GM21529 (cell line): ENCODE data around the gene FBLN2.

Experiments used
- ATAC-seq: cut with Tn5 transposase; IDR thresholded peaks from one replicate; pipeline ENCODE4 v1.9.1; 2021; ENCODE audit not compliant: unreplicated experiment

FBLN2 gene

DNA sequence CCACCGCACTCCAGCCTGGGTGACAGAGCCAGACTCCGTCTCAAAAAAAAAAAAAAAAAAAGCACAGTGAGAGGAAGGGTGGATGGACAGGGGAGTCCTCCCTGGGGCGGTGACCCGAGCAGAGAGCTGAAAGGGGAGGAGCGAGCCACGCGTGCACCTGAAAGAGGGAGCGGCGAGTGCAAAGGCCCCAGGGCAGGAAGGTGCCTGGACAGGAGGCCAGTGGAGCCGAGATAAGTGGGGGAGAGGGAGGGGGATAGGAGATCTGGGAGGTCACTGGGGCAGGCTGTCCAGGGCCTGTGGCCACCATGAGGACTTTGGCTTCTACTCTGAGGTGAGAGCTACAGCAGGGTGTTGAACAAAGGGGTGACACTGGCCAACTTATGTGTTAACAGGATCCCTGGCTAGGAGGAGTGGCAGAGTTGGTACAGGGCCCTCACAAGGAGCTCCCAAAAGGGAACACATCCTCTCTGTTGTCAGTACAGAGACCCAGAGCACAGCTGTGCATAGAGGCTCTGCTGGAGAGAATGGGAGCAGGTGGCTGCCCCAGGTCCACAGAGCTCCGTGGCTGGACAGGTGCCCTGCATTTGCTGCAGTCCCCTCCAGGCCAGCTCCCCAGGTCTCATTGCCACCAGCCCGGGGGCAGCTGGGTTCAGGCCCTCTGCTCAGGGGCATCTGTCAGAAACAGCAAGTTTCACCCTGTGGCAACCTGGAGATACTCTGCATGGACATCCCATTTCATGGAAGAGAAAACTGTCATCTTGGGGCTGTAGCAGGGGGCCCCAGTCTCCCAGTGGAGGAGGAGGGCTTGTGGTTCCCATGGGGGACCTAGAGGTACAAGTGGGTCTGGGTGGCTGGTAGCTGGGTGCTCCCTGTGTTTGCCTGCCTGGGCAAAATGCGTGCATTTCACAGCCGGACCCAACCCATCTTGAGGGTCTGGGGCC, 28.5 kb downstream of the FBLN2 start:
- no peak for ATAC-seq

DNA sequence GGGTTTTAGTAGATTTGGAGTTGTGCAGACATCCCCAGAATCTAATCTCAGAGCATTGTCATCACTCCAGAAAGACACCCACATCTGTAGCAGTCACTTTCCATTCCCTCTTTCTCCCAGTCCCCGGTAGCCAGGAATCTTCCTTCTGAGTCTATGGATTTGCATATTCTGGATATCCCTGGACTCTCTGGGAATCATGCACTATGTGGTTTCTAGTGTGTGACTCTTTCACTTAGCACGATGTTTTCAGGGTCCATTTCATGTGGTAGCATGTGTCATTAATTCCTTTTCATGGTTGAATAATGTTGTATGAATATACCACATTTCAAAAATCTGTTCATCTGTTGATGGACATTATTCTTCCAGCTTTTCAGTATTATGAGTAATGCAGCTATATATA, 29.3 kb downstream of the FBLN2 start:
- ATAC-seq: no peak

- no peak for ATAC-seq
Measured at GRCh38 chr3:13579063-13579462, 30.1 kb downstream of the FBLN2 start.

DNA sequence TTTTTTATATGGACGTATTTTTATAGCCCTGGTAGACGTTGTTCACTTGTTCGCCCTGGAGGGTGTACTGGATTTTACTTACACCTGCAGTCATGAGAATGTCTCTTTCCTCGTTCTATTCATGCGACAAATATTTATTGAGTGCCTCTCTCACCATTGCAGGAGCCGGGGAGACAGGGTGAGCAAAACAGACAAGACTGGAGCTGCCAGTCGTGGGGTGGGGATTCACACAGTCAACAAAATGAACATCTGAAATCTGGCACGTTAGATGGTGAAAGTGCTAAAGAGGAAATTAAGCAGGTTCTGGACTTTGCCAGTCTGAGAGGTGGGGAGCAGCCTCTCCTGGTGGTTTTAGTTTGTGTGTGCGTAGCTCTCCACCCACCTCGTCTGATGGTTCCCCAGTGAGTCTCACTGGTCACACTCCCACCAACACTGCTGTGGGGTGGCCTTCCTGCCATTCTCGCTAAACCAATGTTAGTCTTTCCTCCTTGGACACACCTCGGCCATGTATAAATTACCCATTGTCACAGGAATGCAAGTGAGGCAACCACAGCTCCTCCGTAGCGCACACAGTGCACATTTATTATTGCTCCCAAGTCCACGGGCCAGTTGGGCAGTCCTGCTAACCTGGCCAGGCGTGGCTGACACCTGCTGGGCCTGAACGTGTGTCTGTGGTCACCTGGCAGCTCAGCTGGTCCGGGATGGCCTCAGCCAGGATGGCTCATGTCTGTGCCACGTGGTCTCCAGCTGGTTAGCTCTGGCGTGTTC, 31.5 kb downstream of the FBLN2 start:
- ATAC-seq: no peak

DNA sequence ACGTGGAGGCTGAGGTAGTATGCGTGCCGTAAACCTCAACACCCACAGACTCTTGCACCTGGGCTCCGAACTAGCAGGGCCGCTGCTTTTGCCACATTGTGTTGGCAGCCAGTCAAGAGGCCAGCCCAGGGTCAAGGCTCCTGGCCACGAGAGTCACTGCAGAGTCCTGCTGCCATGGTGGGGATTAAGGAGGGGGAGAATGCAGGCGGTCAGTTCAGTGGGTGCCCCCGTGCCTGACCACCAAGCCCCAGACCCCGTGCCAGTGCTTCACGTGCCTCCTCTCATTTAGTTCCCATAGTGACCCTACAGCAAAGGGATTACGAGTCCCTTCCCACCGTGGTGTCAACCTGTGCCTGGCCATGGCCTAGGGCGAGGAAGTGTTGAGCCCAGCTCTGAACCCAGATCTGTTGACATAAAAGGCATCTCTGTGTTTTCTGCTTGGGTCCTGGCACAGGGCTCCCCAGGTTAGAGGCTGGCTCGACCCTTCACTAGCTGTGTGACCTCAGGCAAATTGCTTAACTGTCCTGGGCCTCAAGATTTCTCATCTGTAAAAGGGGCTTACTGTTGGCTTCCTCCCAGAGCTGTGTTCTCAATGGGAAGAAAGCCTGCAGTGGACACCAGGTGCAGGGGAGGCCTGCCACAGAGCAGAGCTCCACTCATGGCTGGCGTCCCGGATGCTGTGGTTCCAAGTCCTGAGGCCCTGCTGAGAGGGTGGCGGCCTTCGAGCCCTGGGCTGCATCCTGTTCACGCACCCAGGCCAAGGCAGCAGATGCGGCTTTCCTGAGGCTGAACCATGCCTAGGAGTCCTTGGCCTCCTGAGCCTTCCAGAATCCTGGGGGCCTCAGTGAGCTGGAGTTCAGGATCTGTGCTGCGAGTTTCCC, 32.8 kb downstream of the FBLN2 start:
- ATAC-seq: no peak

- no peak for ATAC-seq
Measured at GRCh38 chr3:13582366-13583250, 33.7 kb downstream of the FBLN2 start.

GRCh38 chr3:13583251-13584180, 34.6 kb downstream of the FBLN2 start:
- no peak for ATAC-seq

DNA sequence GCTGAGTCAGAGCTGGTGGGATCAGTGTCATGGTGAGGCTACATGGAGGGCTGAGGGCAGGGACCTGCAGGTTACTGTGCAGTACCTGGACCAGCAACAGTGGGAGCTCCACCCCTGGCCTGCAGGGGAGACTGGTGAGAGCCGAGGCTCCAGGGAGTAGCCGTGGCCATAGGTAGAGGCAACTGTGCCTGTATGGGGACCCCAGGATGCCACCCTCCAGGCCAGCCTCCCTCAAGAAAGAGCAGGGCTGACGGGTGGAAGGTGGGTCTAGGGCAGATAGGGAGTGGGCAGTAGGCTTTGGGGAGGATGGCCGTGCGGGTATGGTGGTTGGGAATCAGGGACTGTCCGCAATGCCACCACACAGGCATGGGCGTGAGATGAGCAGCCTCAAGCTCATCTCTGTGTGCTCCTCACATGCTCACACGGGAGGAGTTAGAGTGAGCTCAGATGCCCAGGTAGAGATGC, 35.5 kb downstream of the FBLN2 start:
- ATAC-seq: no peak

- ATAC-seq: no peak
Measured at GRCh38 chr3:13584901-13585300, 36.0 kb downstream of the FBLN2 start.

DNA sequence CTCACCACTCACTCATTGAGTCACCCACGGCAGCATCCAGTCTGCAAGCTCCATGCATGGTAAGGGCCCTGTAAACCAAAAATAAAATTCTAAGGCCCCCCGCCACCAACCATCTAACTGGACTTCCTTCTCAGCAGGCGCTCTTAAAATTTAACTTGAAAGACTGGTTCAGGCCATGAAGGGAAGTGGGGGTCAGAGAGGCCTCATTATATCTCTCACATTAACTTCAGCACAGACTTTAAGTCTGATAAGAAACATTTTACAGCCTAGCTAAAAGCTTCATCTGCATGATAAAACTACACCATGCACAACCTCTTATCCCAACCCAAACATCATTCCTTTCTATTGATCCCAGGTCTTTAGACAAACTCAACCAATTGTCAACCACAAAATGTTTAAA, 38.5 kb downstream of the FBLN2 start:
- ATAC-seq: no peak

- no peak for ATAC-seq
Measured at GRCh38 chr3:13588221-13588701, 39.3 kb downstream of the FBLN2 start.

DNA sequence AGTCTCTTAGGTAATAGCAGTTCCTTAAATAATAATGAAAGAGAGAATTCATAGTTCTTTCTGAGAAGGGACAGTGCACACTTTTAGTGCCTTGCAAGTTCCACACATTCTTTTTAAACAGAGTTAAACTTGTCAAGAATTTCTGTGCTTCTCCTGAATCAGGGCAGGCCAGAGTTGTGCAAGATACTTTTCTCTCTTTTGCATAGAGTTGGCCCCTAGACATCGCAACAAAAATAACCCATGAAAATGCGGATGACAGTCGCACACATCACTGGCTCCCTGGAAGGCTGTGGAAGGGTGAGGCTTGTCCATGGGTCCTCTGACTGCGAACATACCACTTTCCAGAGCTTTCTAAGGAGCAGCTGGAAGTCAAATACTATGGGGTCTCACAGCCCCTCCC, 40.1 kb downstream of the FBLN2 start:
- no peak for ATAC-seq

DNA sequence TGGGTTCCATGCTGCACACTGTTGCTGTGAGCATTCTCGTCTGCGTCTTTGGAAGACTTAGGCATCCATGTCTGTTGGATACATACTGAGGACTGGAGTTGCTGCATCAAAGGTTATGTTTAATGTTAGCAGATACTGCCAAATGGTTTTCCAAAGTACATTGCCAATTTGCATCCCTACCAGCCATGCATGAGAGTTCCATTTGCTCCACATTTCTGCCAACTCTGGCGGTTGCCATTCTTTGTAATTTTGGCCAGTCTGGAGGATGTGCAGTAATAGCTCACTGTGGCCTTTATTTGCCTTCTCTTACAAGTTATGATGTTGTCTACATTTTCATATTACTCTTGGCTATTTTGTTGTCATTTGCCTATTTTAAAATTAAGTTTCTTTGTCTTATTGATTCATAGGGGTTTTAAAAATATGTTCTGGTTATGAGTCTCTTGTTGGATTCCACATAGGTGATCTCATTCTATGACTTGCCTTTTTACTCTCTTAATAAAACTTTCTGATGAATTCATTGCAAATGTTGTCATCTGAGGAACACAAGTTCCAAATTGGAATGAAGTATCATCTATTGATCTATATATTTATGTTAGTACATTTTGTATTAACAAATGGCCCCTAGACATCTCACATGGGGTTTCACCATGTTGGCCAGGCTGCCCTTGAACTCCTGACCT, 42.1 kb downstream of the FBLN2 start:
- no peak for ATAC-seq

- ATAC-seq: no peak
Measured at GRCh38 chr3:13593615-13594014, 44.7 kb downstream of the FBLN2 start.

GRCh38 chr3:13594146-13594545, 45.2 kb downstream of the FBLN2 start:
- ATAC-seq: no peak

DNA sequence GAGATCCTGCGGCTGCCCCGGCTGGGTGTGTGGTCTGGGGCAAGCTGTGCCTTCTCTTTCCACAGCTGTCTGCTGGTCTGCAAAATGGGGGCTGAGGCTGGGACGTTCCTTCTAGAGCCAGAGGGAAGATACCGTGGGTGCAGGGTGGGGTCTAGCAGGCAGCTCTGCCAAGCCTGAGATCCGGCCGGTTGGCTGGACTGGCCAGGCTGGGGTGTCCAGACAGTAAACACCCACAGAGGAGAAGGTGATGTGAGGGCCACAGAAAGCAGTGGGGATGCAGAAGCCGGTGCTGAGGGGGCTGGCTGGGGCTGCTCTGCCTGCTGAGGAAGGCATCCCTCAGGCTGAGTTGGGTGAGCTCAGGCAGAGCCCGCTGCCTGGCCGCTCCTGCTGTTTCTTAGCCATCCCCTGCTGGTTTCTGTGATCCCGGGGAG, 46.1 kb downstream of the FBLN2 start:
- no peak for ATAC-seq

DNA sequence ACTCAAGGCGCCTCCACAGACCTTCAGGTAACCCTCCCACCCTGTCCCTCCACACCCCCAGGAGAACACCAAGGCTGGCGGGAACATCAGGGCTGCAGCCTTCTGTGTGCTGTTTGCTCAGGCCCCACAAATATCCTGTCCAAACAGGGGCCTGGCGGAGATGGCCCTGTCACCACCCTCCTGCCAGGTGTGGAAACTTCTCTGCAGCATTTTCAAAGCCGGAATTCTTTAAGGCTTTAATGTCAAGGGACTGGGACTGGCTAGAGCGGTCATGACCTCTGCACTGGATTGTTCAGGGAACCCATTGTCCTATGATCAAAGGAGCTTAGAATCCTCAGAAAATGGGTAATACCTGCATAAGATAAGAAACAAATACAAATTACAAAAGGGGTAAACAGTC, 46.6 kb downstream of the FBLN2 start:
- no peak for ATAC-seq
